ENCODE data around the gene KIRREL3. TPM values are rescaled to one million over a fixed set of nuclear protein-coding genes. Genes with fewer than 3 reads are reported as not detected.

The KIRREL3 gene
- total RNA-seq, 1 donor from 2014 or later = 0.09 TPM

GRCh38 chr11:126548581-126549550 is 451.7 kb downstream of the KIRREL3 start:
- intact Hi-C loops (cut with DNase I) = no loop called here
- ATAC-seq = no peak
- no peak for DNase-seq (ENCODE audit: low spot score)

- DNase-seq (ENCODE audit: low spot score) = no peak
- intact Hi-C loops (cut with DNase I) = no loop called here
- ATAC-seq = no peak
Observed at GRCh38 chr11:126547691-126548090, 452.9 kb downstream of the KIRREL3 start.

GRCh38 chr11:126547161-126547560 is 453.4 kb downstream of the KIRREL3 start:
- no peak for ATAC-seq
- no peak for DNase-seq (ENCODE audit: low spot score)
- intact Hi-C loops (cut with DNase I) = no loop called here

GRCh38 chr11:126546694-126547093 is 453.9 kb downstream of the KIRREL3 start:
- DNase-seq (ENCODE audit: low spot score) = no peak
- ATAC-seq = no peak
- intact Hi-C loops (cut with DNase I) = no loop called here

- intact Hi-C loops (cut with DNase I) = no loop called here
- ATAC-seq (no peak), DNase-seq (ENCODE audit: low spot score) (no peak)
Observed at GRCh38 chr11:126546191-126546590, 454.4 kb downstream of the KIRREL3 start.

- no peak for DNase-seq (ENCODE audit: low spot score)
- intact Hi-C loops (cut with DNase I) = no loop called here
- no peak for ATAC-seq
Observed at GRCh38 chr11:126545057-126545555, 455.5 kb downstream of the KIRREL3 start.

GRCh38 chr11:126544108-126545056 is 456.2 kb downstream of the KIRREL3 start:
- ATAC-seq (peak; percentile 52), DNase-seq (ENCODE audit: low spot score) (no peak)
- intact Hi-C loops (cut with DNase I) = no loop called here

GRCh38 chr11:126543691-126544090 is 456.9 kb downstream of the KIRREL3 start:
- ATAC-seq = no peak
- DNase-seq (ENCODE audit: low spot score) = no peak
- intact Hi-C loops (cut with DNase I) = no loop called here

- no peak for DNase-seq (ENCODE audit: low spot score)
- no peak for ATAC-seq
- intact Hi-C loops (cut with DNase I) = no loop called here
Observed at GRCh38 chr11:126542334-126543015, 458.1 kb downstream of the KIRREL3 start.

GRCh38 chr11:126538071-126538470 is 462.5 kb downstream of the KIRREL3 start:
- no peak for DNase-seq (ENCODE audit: low spot score)
- no peak for ATAC-seq
- intact Hi-C loops (cut with DNase I) = no loop called here

- ATAC-seq (no peak), DNase-seq (ENCODE audit: low spot score) (no peak)
- intact Hi-C loops (cut with DNase I) = no loop called here
Observed at GRCh38 chr11:126537492-126537891, 463.1 kb downstream of the KIRREL3 start.

- DNase-seq (ENCODE audit: low spot score) (no peak), ATAC-seq (no peak)
- intact Hi-C loops (cut with DNase I) = no loop called here
Observed at GRCh38 chr11:126534141-126534805, 466.3 kb downstream of the KIRREL3 start.

- no peak for ATAC-seq
- intact Hi-C loops (cut with DNase I) = no loop called here
- no peak for DNase-seq (ENCODE audit: low spot score)
Observed at GRCh38 chr11:126533560-126533959, 467.0 kb downstream of the KIRREL3 start.

GRCh38 chr11:126530416-126530815 is 470.2 kb downstream of the KIRREL3 start:
- DNase-seq (ENCODE audit: low spot score) (no peak), ATAC-seq (no peak)
- intact Hi-C loops (cut with DNase I) = no loop called here

GRCh38 chr11:126529037-126529436 is 471.5 kb downstream of the KIRREL3 start:
- DNase-seq (ENCODE audit: low spot score) (no peak), ATAC-seq (no peak)
- intact Hi-C loops (cut with DNase I) = no loop called here

GRCh38 chr11:126528075-126528474 is 472.5 kb downstream of the KIRREL3 start:
- no peak for DNase-seq (ENCODE audit: low spot score)

GRCh38 chr11:126527651-126528050 is 472.9 kb downstream of the KIRREL3 start:
- ATAC-seq (no peak), DNase-seq (ENCODE audit: low spot score) (no peak)
- intact Hi-C loops (cut with DNase I) = no loop called here

More at GRCh38 chr11:126528075-126528474, 472.5 kb downstream of the KIRREL3 start:
- no peak for ATAC-seq
- intact Hi-C loops (cut with DNase I) = no loop called here

GRCh38 chr11:126526471-126526870 is 474.1 kb downstream of the KIRREL3 start:
- DNase-seq (ENCODE audit: low spot score) (no peak), ATAC-seq (no peak)
- intact Hi-C loops (cut with DNase I) = no loop called here

Measured in sciatic nerve (tissue), 2 donors.